MV-4-11 (cell line): Measurements from ENCODE around the gene PODXL2.

Source experiments
- DNase-seq: peaks from one replicate; lab custom pipeline; 2025; lab: John Stamatoyannopoulos, UW

PODXL2 gene

DNA sequence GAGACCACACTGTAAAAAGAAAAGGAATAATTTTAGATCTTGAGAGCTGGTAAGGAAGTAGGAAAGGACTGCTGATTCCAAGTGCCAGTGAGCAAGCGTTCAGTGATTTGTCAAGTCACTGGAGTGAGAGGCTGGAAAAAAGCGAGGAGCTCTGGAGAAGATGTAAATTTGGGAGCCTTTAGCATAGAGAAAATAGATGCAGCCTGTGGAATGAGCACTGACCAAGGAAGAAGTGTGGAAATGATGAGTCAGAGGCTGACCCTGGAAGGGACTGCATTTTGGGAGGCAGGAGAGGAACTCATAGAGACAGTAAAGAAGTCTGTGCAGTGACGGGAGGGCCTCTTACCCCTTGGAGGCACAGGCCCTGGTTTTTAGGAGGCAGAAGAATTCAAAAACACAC is 26.7 kb downstream of the PODXL2 start:
- DNase-seq, result peak; percentile 36

DNA sequence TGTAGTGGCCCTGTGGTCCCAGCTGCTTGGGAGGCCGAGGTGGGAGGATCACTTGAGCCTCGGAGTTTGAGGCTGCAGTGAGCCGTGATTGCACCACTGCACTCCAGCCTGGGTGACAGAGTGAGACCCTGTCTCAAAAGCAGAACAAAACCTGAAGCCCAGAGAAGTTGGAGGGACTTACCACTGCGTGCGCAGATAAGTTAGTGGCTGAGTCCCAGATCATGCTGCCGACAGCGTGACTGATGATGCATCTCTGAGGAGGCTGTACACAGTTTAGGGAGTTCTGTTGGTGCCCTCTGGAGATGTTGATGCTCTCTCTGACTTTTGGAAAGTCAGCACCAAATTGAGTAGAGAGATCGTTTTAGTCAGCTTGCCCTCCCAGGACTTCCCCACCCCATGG is 27.9 kb downstream of the PODXL2 start:
- no peak for DNase-seq

DNA sequence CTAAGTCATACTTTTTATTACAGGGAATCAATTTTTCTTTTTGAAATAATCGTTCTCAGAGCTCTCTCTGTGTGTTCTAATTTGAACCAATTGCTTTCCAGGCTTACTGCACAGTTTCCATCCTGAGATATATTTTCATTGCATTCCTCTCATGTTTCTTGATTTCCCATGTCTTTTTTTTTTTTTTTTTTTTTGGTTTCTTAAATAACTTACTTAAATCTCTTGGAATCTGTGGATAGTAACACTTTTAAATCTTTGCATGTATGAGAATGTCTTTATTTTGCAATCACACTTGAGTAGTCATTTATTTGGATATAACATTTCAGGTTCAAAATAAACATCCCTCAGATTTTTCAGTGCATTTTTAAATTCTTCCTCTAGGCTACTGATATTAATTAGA is 29.2 kb downstream of the PODXL2 start:
- DNase-seq, result no peak

DNA sequence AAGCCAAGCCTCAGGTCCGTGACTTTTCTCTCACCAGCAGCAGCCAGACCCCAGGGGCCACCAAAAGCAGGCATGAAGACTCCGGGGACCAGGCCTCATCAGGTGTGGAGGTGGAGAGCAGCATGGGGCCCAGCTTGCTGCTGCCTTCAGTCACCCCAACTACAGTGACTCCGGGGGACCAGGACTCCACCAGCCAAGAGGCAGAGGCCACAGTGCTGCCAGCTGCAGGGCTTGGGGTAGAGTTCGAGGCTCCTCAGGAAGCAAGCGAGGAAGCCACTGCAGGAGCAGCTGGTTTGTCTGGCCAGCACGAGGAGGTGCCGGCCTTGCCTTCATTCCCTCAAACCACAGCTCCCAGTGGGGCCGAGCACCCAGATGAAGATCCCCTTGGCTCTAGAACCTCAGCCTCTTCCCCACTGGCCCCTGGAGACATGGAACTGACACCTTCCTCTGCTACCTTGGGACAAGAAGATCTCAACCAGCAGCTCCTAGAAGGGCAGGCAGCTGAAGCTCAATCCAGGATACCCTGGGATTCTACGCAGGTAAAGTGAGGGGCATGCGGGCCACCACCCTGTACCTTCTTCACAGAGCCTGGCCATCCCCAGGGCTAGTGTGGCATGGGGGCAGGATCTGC is 31.8 kb downstream of the PODXL2 start:
- DNase-seq, result no peak

DNA sequence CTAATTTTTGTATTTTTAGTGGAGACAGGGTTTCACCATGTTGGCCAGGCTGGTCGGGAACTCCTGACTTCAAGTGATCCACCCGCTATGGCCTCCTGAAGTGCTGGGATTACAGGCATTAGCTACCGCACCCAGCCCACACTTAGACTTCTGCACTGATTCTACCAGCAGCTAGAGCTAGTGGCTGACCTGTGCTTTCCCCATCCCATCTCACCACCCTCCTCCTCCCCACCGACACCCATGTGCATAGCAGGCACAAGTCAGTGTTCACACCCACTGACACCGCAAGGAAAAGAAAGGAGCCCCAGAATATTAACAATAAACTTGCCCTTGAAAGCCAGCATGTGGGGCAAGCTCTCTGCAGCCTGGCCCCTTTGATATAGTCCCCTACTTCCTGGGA is 32.6 kb downstream of the PODXL2 start:
- no peak for DNase-seq

DNA sequence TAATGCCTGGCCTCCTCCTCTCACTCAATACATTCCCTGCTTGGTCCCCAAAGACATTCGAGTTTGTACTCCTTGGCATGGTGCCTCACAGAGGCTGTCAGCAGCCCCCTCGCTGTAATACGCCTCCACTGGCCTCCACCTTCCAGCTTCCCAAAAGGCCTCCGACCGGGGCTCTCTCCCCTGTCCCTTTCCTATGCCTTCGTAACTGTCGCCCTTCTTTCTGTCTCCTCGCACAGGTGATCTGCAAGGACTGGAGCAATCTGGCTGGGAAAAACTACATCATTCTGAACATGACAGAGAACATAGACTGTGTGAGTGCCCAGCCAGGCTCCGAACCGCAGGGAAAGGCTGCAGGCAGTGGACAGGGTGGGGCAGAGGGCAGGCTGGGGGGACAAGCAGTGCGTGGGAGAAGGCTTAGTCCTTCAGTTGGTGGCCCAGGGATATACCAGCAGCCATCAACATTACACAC is 33.0 kb downstream of the PODXL2 start:
- DNase-seq, result no peak

DNA sequence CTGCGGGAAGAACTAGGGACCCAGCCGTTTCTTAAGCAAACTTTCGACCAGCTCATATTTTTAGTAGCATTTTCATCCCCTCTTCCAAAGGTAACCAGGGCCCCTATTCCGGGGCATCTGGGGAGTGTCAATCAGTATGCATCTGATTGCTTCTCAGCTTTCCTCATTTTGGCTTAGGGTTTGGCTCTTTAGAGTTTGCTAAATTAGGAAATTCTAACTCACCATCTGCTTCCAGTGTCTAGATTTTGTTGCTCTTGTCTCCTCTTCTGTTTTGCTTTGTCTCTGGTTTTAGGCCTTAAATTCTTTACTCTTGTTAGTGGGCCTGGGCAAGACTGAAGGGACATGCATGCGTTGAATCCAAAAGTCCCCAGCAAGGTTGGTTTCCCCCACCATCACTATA is 34.2 kb downstream of the PODXL2 start:
- DNase-seq, result no peak

DNA sequence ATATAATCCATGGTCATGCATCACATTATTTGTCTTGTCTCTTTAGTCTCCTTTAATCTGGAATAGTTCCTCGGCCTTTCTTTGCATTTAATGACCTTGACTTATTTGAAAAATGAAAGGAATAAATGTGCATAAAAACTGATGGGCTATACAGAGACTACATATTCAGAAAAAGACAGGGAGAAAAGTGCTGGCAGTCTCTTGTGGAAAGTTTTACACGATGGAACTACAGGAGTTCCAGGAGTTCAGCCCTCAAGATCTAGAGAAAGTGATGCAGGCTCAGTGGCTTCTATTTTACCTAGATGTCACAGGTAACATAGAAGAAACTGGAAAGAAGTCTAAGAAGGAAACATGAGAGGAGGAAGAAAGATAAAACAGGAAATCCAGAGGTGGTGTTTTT is 36.2 kb downstream of the PODXL2 start:
- DNase-seq, result no peak

DNA sequence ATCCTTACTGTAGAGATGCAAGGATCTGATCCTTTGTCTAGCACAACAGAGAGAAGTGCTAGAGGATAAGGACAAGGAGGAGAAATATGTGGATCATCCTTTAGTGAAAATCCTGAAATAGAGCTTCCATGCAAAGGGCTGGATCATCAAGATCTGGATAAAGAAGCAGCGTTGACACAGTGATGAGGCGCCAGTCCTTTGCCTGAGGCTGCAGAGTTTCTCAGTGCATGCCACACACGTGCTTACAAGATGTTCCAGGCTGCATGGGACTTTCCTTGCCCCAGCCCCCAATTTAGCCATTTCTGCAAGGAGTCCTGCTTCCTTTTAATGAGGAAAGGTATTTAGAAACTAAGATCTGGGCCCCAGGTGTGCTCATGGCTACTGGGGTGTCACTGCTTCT is 36.6 kb downstream of the PODXL2 start:
- DNase-seq, result no peak

DNA sequence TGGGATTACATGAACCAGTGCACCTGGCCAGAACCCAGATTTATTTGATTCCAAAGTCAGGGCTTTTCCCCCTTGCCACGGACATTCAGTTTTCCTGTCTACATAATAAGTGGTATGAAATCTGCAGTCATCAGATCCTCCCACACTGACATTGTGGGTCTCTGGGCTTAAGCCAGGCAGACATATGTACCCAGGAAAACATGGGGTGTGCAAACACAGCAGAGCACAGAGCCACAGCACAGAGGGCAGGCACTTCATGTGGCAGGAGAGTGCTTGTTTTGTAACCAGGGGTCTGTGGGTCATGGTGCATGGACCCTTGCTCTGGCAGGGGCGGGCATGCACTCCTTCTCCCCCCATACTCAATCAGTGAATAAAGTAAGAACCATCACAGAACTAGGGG is 37.7 kb downstream of the PODXL2 start:
- DNase-seq, result no peak

DNA sequence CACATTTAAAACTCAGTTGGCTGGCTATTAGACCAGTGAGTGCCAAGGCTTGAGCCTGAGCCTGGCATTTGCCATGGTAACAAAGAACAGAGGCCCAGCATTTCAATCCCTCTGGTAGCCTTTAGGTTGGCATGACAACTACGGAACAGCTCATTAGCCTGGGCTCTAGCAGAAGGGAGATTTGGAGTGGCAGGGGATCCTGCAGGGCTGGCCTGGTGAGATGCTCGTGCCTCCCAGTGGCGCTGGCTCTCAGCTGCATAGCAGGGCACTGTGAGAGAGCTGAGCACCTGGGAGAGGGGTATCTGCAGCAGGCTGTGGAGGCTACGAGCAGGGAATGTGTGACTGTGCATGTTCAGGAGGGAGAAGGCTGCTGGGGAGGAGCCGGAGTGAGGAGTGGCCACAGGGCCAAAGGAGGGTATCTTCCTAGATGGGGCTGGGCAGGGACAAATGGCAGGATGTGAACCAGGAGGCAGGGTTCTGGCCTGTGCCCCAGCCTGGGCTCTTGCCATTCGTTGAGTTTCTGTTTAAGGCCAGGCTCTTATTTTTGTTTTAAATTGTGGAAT is 38.2 kb downstream of the PODXL2 start:
- DNase-seq, result no peak

DNA sequence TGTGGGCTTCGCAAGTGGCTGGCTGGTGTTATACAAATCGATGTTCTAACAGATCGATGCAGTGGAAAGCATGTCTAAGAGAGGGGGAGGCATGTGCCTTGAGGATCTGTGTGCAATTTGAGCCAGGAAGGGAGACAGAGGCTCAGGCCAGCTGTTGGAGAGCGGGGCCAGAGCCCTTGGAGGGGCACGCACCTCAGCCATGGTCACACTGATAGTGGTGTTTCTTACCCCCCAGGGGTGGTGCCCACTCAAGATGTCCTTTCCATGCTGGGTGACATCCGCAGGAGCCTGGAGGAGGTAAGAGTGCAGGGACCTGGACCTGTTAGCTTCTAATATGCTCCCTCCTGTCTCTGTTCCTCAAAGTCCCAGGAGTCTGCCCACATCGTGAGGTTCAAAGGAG is 39.9 kb downstream of the PODXL2 start:
- no peak for DNase-seq

DNA sequence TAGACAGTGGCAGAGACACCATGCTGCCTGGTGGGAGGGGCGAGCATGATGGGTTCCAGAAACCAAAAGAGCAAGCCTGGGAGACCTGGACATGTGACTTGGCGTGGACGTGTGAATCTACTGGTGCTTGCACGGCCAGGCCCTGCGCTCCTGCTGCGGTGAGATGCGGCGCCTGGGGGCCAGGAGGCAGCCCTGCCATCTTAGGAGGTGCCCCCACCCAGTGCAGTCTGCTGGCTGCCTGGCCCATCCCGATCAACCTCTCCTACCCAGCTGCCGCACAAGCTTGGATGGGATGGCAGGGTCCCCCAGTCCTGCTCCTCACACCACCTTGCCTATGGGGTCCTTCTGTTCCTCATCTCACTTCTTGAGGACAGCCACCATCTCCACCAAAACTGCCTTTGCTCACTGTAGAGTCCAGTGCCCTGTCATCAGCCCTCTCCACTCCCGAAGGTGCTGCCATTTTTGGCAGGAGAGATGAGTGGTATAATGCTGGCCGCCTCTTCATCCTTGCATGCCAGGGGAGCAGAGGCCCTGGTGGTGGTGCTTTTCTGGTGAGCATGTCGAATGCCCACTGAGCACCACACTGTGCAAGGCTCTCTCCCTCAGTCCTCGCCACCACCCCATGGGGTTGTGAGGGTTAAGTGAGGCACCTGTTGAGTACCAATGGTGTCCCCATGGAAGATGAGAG is 40.7 kb downstream of the PODXL2 start:
- DNase-seq, result no peak

DNA sequence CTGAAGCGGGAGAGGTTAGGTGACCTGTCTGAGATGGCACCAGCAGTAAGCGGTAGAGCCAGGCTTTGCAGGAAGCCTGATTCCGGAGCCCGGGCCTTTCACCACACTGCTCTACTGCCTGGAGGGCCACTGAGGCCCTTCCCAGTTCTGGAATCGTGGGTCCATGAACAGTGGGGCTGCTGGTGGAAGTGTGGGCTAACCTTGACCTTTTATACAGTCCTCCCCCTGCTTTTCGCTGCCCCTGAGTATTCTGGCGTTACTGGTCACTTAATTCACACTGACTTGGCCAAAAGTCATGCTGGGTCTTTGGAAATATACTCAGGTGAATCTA is 41.2 kb downstream of the PODXL2 start:
- no peak for DNase-seq

DNA sequence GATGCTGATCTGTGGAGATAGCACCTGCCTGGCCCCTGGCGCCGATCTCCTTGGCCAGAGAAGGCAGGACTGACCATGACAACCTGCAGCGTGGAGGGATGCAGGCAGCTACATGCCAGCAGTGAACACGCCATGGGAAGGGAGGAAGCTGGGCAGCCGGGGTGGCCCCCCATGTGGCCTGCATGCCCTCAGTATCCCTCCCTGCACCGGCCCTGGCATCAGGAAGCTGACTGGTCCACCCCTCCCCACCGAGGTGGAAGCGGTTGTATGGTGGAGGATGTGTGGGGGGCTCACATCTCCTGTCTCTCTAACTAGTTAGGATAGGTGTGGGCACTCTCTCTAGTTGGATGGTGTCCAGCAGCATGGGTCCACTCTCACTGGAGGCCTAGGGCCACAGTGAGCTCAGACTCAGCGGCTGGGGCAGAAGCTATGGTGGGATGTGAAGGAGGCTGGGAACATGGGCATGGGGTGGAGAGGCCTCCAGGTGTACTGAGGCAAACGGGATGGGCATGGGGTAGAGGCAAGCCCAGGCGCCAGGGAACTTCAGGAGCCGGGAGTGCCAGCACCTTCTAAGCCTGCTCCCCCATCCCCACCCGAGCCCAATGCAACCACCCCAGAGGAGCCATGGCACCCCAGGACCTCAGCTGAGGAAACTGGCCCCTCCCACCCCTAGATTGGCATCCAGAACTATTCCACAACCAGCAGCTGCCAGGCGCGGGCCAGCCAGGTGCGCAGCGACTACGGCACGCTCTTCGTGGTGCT is 42.0 kb downstream of the PODXL2 start:
- no peak for DNase-seq

DNA sequence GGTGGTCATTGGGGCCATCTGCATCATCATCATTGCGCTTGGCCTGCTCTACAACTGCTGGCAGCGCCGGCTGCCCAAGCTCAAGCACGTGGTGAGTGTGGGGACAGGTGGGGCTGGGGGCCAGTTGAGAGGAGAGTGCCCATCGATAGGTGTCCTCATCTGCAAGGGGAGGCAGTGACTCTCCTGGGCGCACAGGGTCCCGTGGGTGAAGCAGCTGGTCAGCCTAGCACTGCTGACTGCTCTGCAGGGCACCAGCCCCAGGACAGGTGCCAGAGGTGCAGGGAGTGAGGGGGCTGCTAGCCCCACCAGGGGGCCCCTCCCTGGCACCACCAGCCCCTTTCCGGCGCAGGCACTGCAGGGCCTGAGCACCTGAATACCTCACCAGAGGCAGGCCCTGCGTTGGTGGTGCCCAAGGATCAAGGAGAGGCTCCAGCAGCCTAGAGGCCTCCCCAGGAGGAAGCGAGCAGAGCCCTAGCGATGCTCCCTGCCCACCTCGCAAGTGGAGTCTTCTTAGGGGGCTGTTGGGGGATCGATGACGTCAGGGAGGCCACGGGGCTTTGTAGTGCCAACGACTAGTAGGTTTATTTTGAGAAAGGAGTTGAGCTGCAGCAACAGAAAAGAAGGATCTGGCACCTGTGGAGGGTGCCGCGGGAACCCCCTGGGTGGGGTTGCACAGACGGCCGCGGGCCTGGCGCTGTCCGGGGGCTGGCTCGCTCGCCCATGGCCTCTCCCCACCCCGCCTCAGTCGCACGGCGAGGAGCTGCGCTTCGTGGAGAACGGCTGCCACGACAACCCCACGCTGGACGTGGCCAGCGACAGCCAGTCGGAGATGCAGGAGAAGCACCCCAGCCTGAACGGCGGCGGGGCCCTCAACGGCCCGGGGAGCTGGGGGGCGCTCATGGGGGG is 42.8 kb downstream of the PODXL2 start:
- peak; percentile 28 for DNase-seq

DNA sequence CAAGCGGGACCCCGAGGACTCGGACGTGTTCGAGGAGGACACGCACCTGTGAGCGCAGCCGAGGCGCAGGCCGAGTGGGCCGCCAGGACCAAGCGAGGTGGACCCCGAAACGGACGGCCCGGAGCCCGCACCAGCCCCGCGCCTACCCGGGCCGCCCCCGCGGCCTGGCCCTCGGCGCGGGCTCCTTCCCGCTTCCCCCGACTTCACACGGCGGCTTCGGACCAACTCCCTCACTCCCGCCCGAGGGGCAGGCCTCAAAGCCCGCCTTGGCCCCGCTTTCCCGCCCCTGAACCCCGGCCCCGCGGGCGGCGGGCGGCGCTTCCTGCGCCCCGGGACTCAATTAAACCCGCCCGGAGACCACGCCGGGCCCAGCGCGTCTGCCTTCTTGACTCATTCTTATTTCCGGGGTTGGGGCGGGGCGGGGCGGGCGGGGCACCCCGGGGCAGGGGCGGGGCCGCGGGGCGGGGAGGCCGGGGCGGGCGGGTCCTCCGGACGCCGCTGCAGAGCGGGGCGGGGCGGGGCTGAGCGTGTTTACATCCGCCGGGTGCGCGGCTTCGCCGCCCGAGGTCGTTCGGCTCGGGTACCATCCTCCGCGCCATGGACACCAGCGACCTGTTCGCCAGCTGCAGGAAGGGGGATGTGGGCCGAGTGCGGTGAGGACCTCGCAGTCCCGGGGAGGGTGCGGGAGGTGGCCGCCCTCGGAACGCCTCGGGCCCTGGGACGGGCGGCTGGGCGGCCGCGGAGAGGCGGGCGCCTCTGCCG is 43.6 kb downstream of the PODXL2 start, which contains the start of gene ABTB1:
TSS of gene ABTB1 (plus strand) at position 524 of the 762 bp plus-strand sequence. CDS start at position 598, 74 bp downstream.
- peak; percentile 59 for DNase-seq

DNA sequence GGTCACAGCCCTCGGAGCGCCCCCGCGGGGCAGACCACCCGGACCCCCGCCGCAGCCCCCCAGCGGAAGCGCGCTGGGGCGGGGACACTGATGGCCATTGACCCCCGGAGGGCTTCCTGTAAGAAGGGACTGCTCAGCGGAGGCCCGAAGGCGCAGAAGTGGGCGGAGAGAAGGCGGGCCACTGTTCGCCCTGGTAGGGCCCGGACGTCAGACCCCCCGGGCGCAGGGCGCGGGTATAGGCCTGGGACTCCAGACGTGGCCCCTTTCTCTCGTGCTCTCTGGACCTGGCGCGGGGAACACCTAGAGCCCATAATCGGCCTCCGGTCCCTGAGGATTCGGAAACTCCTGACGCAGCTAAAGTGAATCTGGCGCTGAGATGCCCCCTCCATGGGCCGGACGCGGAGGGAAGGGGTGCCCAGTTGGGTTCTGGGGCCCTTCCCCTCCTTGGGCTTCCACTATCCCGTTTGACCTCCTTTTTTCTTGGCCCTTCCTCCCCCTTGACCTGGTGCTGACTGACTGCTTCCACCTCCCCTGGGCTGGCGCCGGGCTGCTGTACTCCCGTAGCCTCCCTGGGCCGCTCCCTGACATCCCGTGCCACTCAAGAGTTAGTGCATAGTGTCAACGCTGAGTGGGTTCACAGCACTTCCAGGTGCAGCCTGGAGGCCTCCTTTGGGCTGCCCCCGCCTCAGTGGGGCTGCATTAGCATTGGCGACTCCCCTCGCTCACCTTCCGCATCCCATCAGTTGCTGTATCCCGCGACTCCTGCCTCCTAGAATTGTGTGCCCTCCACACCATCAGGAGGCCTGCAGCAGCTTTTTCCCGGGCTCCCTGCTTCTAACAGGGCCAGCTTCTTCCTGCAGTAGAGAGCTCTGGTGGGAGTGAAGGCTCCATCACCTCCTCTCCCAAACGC is 44.5 kb downstream of the PODXL2 start:
- DNase-seq, result peak; percentile 34

DNA sequence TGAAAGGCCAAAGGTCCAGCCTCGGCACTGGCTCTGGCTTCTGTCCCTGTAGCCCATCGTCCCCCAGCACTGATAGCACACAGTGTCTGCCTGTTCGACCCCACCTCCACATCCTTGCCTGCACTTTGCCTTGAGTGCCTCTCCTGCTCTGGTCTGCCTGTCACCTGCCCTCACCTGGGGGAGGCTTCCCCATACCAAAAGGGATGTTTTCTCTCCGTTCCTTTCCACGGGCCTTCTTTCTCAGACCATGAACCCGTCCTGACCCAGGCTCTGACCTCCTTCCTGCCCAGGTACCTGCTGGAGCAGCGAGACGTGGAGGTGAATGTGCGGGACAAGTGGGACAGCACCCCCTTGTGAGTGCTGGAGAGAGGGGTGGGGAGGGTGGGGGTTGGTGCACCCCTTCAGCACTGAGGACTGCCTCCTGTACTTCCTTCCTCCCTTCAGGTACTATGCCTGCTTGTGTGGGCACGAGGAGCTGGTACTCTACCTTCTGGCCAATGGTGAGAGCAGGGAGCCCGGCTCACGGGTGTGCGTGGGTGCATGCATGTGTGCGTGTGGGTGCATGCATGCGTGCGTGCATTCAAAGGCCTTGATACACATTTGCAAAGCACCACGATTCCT is 45.2 kb downstream of the PODXL2 start:
- no peak for DNase-seq

DNA sequence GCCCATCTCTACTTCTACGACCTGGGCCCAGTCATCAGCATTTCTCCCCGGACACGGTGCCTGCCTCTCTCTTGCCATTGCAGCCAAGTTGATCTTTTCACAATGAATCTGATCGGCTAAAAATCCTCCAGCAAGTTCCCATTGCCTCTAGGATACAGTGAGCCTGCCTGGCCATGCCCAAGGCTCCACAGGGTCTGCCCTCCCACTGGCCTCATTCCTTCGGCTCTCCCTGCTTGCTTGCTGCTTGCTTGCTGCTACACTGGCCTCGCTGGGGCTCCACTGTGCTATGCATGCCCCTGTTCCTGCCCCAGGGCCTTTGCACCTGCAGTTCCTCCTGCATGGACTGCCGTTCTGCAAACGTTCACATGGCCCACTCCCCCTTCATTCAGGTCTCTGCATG is 45.8 kb downstream of the PODXL2 start:
- DNase-seq, result no peak
